ENCODE measurements around the gene AMZ2.
"Not testable (repeated sequence)": the region's sequence is repeated elsewhere in the genome, so short reads cannot be mapped to it uniquely, and the experiment has no call there.

Gene AMZ2

GRCh38 chr17:68247445-68248198 is at the start of gene AMZ2:
Gene AMZ2 (plus strand): TSS chr17:68248043. CDS start chr17:68250188, 2,145 bp downstream.
- peak; percentile 64 for DNase-seq (ENCODE audit: low read depth)
- TF ChIP-seq CTCF (IDR thresholded peaks at IDR 0.05; ENCODE audit: control insufficient read depth, insufficient read depth, low read depth, low read length, missing control alignments) = no peak

GRCh38 chr17:68198931-68199836 is 48.7 kb upstream of the AMZ2 start:
- H3K4me3 ChIP-seq (ENCODE audit: control insufficient read depth, low read depth, low read length) = no peak overlapping the region
- DNase-seq (ENCODE audit: low read depth) = no peak
- no peak for TF ChIP-seq CTCF (IDR thresholded peaks at IDR 0.05; ENCODE audit: control insufficient read depth, insufficient read depth, low read depth, low read length, missing control alignments)

More at GRCh38 chr17:68247445-68248198, at the start of gene AMZ2:
- peak within 1 kb of the TSS; percentile 93 for H3K4me3 ChIP-seq (ENCODE audit: control insufficient read depth, low read depth, low read length)

GRCh38 chr17:68199837-68200688 is 47.8 kb upstream of the AMZ2 start:
- no peak for DNase-seq (ENCODE audit: low read depth)
- no peak overlapping the region; the same call in none of the 2 replicates for H3K4me3 ChIP-seq (ENCODE audit: control insufficient read depth, low read depth, low read length)
- TF ChIP-seq CTCF (IDR thresholded peaks at IDR 0.05; ENCODE audit: control insufficient read depth, insufficient read depth, low read depth, low read length, missing control alignments) = no peak

GRCh38 chr17:68200689-68201417 is 47.0 kb upstream of the AMZ2 start:
- no peak for DNase-seq (ENCODE audit: low read depth)
- peak overlapping the region; percentile 13 for H3K4me3 ChIP-seq (ENCODE audit: control insufficient read depth, low read depth, low read length)
- peak; percentile 92 for TF ChIP-seq CTCF (IDR thresholded peaks at IDR 0.05; ENCODE audit: control insufficient read depth, insufficient read depth, low read depth, low read length, missing control alignments)

- not testable (repeated sequence) for DNase-seq (ENCODE audit: low read depth); H3K4me3 ChIP-seq (ENCODE audit: control insufficient read depth, low read depth, low read length)
Measured at GRCh38 chr17:68201418-68201771, 46.4 kb upstream of the AMZ2 start.

GRCh38 chr17:68202321-68202720 is 45.5 kb upstream of the AMZ2 start:
- H3K4me3 ChIP-seq (ENCODE audit: control insufficient read depth, low read depth, low read length); DNase-seq (ENCODE audit: low read depth): not testable (repeated sequence)

- peak overlapping the region; percentile 59 for H3K4me3 ChIP-seq (ENCODE audit: control insufficient read depth, low read depth, low read length)
- DNase-seq (ENCODE audit: low read depth) = no peak
- no peak for TF ChIP-seq CTCF (IDR thresholded peaks at IDR 0.05; ENCODE audit: control insufficient read depth, insufficient read depth, low read depth, low read length, missing control alignments)
Measured at GRCh38 chr17:68204736-68205135, 43.1 kb upstream of the AMZ2 start.
